ENCODE results near the gene PNPLA7.

DNA sequence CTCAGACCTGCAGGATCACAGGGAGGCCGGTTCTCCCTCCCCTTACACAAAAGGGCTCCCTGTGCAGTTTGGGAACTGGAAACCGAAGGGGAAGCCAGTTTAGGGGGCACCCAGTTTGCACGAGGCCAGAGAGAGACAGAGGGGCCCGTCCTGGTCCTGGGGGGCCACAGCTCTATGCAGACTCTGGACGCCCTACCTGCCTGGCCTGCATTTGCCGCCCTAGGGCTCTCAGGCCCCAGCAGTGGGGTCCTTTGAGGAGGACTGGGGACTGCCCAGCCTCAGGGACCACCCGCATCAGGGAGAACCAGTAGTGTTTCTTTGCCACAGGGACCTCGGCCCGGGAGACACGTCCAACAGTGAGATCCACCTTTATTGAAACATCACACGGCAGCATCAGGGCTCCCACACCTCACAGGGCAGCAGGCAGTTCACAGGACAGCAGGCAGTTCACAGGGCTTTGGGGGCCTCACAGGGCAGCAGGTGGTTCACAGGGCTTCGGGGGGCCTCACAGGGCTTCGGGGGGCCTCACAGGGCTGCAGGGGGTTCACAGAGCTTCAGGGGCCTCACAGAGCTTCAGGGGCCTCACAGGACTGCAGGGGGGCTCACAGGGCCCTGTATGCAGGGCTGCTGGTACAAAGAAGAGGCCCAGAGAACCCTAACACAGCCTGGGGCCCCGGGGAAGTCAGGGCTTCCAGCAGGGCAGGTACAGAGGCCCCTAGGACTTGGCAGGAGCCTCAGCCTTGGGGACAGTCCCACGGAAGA is 90.4 kb downstream of the PNPLA7 start:
- TF ChIP-seq CTCF (IDR thresholded peaks at IDR 0.05): no peak
- no peak for TF ChIP-seq POLR2A (IDR thresholded peaks at IDR 0.05)
